HEK293 (cell line): Measurements from ENCODE around the gene FUBP3.
"Not testable (repeated sequence)": the region's sequence is repeated elsewhere in the genome, so short reads cannot be mapped to it uniquely, and the experiment has no call there.

ENCODE experiments used
- CTCF ChIA-PET: fragments of 350-600 bp; formaldehyde crosslinking; extraction: SDS; loops from one replicate; lab custom pipeline; 2021; ENCODE audit warnings: antibody characterized with exemption; lab: Yijun Ruan, JAX
- POLR2A ChIA-PET: fragments of 300-600 bp; formaldehyde crosslinking; extraction: SDS; loops from one replicate; lab custom pipeline; 2020; ENCODE audit warnings: antibody characterized with exemption, inconsistent platforms; lab: Yijun Ruan, JAX
- H3K27ac ChIP-seq: fragments of 200-500 bp; sonication (Bioruptor generic); 2 replicates; pipeline ENCODE4 v1.5.1; 2014; ENCODE audit warnings: low read depth, low read length, control low read depth, inconsistent platforms; ENCODE audit errors: extremely low read depth
- H3K36me3 ChIP-seq, 2 experiments: fragments of 200-500 bp in 1 of 2; sonication (Bioruptor generic) in 1 of 2; 1 replicate in 1 of 2; 2 replicates in 1 of 2; pipeline ENCODE4 v1.5.1; 2014 to 2017; ENCODE audit warnings: inconsistent platforms in 2 of 2, low read length in 2 of 2; ENCODE audit not compliant: control insufficient read depth in 2 of 2, insufficient read depth in 1 of 2
- H3K4me1 ChIP-seq: fragments of 200-500 bp; sonication (Bioruptor generic); 2 replicates; pipeline ENCODE4 v1.5.1; 2014; ENCODE audit warnings: mild to moderate bottlenecking, low read length, inconsistent platforms; ENCODE audit not compliant: control insufficient read depth, insufficient read depth
- H3K4me3 ChIP-seq: 2 replicates; pipeline ENCODE4 v1.5.1; 2011; ENCODE audit warnings: low read depth, mild to moderate bottlenecking, control low read depth, low read length, moderate library complexity
- H3K9me3 ChIP-seq: fragments of 200-500 bp; sonication (Bioruptor generic); 2 replicates; pipeline ENCODE4 v1.5.1; 2014; ENCODE audit warnings: low read depth, low read length, inconsistent platforms; ENCODE audit not compliant: control insufficient read depth, insufficient read depth
- BCL11A ChIP-seq: fragments of 450-650 bp; formaldehyde crosslinking; IDR thresholded peaks from 2 replicates; pipeline ENCODE4 v1.5.1; 2016; ENCODE audit warnings: low read depth, missing biosample characterization, missing genetic modification characterization
- EGR2 ChIP-seq: fragments of 450-650 bp; formaldehyde crosslinking; IDR thresholded peaks from 2 replicates; pipeline ENCODE4 v1.5.1; 2016; ENCODE audit warnings: low read depth, missing biosample characterization, missing genetic modification characterization
- GLI2 ChIP-seq: fragments of 450-650 bp; formaldehyde crosslinking; IDR thresholded peaks from 2 replicates; pipeline ENCODE4; 2017; ENCODE audit warnings: missing biosample characterization, missing genetic modification characterization, low read depth, borderline replicate concordance
- KLF10 ChIP-seq: fragments of 450-650 bp; IDR thresholded peaks from 2 replicates; pipeline ENCODE4 v1.5.1; 2018; ENCODE audit warnings: missing biosample characterization, mild to moderate bottlenecking, missing genetic modification characterization
- MYNN ChIP-seq: fragments of 450-650 bp; formaldehyde crosslinking; IDR thresholded peaks from 2 replicates; pipeline ENCODE4 v1.5.1; 2016; ENCODE audit warnings: missing biosample characterization, missing genetic modification characterization, borderline replicate concordance
- SCRT2 ChIP-seq: fragments of 450-650 bp; formaldehyde crosslinking; IDR thresholded peaks from 2 replicates; pipeline ENCODE4 v1.5.1; 2016; ENCODE audit warnings: missing biosample characterization, missing genetic modification characterization
- SETDB1 ChIP-seq: IDR thresholded peaks from one replicate; pipeline ENCODE4 v1.6.1; 2017; ENCODE audit warnings: mild to moderate bottlenecking, low read length, moderate library complexity, mixed read lengths; ENCODE audit not compliant: insufficient read length
- TRIM28 ChIP-seq: IDR thresholded peaks from 2 replicates; pipeline ENCODE4 v1.6.1; 2011; ENCODE audit warnings: low read length, control low read depth, borderline replicate concordance
- WT1 ChIP-seq: fragments of 450-650 bp; formaldehyde crosslinking; IDR thresholded peaks from 2 replicates; pipeline ENCODE4 v1.5.1; 2016; ENCODE audit warnings: missing biosample characterization, missing genetic modification characterization
- ZNF16 ChIP-seq: fragments of 450-650 bp; formaldehyde crosslinking; IDR thresholded peaks from 2 replicates; pipeline ENCODE4 v1.5.1; 2016; ENCODE audit warnings: low read depth, missing biosample characterization, missing genetic modification characterization
- ZNF239 ChIP-seq: fragments of 450-650 bp; formaldehyde crosslinking; IDR thresholded peaks from 2 replicates; pipeline ENCODE4 v1.5.1; 2016; ENCODE audit warnings: missing biosample characterization, missing genetic modification characterization
- ZNF391 ChIP-seq: fragments of 450-650 bp; formaldehyde crosslinking; IDR thresholded peaks from 2 replicates; pipeline ENCODE4 v1.5.1; 2016; ENCODE audit warnings: low read depth, missing biosample characterization, missing genetic modification characterization, borderline replicate concordance
- ZNF600 ChIP-seq: fragments of 450-650 bp; formaldehyde crosslinking; IDR thresholded peaks from 2 replicates; pipeline ENCODE4 v1.5.1; 2016; ENCODE audit warnings: missing biosample characterization, missing genetic modification characterization
- ZNF623 ChIP-seq: fragments of 450-650 bp; formaldehyde crosslinking; IDR thresholded peaks from 2 replicates; pipeline ENCODE4 v1.5.1; 2016; ENCODE audit warnings: missing biosample characterization, missing genetic modification characterization
- ZNF660 ChIP-seq: fragments of 450-650 bp; IDR thresholded peaks from 2 replicates; pipeline ENCODE4 v1.5.1; 2018; ENCODE audit warnings: missing biosample characterization, mild to moderate bottlenecking, missing genetic modification characterization
- ZNF664 ChIP-seq: fragments of 450-650 bp; formaldehyde crosslinking; IDR thresholded peaks from 2 replicates; pipeline ENCODE4 v1.5.1; 2016; ENCODE audit warnings: missing biosample characterization, missing genetic modification characterization
- TF ChIP-seq, protein P1 (sequence below): fragments of 450-650 bp; formaldehyde crosslinking; conservative IDR thresholded peaks from 2 replicates; pipeline ENCODE4 v1.5.1; 2016; ENCODE audit warnings: low read depth, missing biosample characterization, missing genetic modification characterization
- TF ChIP-seq, protein P2 (sequence below): fragments of 450-650 bp; formaldehyde crosslinking; IDR thresholded peaks from 2 replicates; pipeline ENCODE4 v1.5.1; 2016; ENCODE audit warnings: missing biosample characterization, missing genetic modification characterization
- TF ChIP-seq, protein P3 (sequence below): fragments of 450-650 bp; formaldehyde crosslinking; IDR thresholded peaks from 2 replicates; pipeline ENCODE4 v1.5.1; 2016; ENCODE audit warnings: missing biosample characterization, missing genetic modification characterization

The FUBP3 gene

DNA sequence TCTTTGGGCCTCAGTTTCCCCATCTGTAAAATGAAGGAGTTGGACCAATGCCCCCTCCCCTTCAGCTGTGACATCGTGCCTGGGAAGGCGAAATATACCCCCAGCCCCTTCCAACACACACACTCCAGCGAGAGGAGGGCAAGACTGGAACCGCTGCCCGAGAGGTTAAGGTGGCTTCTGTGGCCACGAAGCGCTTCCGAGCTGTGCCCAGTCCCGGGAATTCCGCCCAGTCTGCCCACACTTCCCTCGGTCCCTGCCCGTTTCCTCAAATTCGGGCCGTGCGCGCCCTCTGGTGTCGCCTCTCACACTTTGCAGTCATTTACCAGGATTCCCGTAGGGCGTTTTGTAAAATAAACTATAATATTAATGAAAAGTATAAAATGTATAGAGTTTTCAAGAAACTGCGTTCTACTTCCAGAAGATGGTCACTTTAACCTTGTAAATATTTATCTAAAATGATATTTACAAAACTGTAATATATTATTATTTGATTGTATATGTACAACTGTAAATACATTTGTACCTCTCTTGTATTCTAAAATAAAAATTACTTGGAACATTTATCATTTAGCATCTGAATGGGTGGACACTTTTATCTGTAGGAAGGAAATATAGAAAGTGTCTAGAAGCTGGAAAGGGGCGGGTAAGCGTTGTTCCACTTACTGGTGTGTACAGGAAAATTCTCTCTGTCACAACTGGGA lies 103.2 kb downstream of the FUBP3 start (continued):
- TF ChIP-seq BCL11A (tag by site-specific recombination) = 0 out of 2 replicates have a peak, but pooled peaks have one; percentile 76
- TF ChIP-seq SCRT2 = no peak
- peak; percentile 63 for TF ChIP-seq ZNF600 (tag by site-specific recombination)
- TF ChIP-seq, protein P1, sequence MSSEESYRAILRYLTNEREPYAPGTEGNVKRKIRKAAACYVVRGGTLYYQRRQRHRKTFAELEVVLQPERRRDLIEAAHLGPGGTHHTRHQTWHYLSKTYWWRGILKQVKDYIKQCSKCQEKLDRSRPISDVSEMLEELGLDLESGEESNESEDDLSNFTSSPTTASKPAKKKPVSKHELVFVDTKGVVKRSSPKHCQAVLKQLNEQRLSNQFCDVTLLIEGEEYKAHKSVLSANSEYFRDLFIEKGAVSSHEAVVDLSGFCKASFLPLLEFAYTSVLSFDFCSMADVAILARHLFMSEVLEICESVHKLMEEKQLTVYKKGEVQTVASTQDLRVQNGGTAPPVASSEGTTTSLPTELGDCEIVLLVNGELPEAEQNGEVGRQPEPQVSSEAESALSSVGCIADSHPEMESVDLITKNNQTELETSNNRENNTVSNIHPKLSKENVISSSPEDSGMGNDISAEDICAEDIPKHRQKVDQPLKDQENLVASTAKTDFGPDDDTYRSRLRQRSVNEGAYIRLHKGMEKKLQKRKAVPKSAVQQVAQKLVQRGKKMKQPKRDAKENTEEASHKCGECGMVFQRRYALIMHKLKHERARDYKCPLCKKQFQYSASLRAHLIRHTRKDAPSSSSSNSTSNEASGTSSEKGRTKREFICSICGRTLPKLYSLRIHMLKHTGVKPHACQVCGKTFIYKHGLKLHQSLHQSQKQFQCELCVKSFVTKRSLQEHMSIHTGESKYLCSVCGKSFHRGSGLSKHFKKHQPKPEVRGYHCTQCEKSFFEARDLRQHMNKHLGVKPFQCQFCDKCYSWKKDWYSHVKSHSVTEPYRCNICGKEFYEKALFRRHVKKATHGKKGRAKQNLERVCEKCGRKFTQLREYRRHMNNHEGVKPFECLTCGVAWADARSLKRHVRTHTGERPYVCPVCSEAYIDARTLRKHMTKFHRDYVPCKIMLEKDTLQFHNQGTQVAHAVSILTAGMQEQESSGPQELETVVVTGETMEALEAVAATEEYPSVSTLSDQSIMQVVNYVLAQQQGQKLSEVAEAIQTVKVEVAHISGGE (tag by site-specific recombination) = peak; percentile 71
- no peak for TF ChIP-seq MYNN (tag by site-specific recombination)
- TF ChIP-seq, protein P2, sequence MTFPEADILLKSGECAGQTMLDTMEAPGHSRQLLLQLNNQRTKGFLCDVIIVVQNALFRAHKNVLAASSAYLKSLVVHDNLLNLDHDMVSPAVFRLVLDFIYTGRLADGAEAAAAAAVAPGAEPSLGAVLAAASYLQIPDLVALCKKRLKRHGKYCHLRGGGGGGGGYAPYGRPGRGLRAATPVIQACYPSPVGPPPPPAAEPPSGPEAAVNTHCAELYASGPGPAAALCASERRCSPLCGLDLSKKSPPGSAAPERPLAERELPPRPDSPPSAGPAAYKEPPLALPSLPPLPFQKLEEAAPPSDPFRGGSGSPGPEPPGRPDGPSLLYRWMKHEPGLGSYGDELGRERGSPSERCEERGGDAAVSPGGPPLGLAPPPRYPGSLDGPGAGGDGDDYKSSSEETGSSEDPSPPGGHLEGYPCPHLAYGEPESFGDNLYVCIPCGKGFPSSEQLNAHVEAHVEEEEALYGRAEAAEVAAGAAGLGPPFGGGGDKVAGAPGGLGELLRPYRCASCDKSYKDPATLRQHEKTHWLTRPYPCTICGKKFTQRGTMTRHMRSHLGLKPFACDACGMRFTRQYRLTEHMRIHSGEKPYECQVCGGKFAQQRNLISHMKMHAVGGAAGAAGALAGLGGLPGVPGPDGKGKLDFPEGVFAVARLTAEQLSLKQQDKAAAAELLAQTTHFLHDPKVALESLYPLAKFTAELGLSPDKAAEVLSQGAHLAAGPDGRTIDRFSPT (tag by site-specific recombination) = peak; percentile 98
- no peak for TF ChIP-seq ZNF623 (tag by site-specific recombination)
- no peak for TF ChIP-seq ZNF239
- TF ChIP-seq GLI2 (tag by site-specific recombination) = no peak
- 0 out of 2 replicates have a peak, but pooled peaks have one; percentile 15 for TF ChIP-seq KLF10 (tag by site-specific recombination)
- no peak for TF ChIP-seq ZNF660 (tag by site-specific recombination)
- peak; percentile 76 for TF ChIP-seq EGR2 (tag by site-specific recombination)
- TF ChIP-seq WT1 (tag by site-specific recombination) = no peak

DNA sequence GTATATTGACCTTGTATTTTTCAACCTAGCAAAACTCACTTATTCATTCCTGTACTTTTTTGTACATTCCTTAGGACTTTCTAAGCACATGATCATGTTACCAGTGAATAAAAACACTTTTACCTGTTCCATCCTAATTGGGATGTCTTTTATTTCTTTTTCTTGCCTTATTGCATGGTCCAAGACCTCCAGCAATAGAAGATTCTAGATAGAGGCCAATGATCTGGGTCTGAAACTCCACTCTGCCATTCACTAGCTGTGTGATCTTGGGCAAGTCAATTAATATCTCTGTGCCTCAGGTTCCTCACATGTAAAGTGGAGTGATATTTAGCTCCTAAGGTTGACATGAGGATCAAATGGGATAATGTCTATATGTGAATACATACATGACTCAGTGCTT lies 105.7 kb downstream of the FUBP3 start:
- no peak for TF ChIP-seq ZNF391 (tag by site-specific recombination)
- TF ChIP-seq, protein P3, sequence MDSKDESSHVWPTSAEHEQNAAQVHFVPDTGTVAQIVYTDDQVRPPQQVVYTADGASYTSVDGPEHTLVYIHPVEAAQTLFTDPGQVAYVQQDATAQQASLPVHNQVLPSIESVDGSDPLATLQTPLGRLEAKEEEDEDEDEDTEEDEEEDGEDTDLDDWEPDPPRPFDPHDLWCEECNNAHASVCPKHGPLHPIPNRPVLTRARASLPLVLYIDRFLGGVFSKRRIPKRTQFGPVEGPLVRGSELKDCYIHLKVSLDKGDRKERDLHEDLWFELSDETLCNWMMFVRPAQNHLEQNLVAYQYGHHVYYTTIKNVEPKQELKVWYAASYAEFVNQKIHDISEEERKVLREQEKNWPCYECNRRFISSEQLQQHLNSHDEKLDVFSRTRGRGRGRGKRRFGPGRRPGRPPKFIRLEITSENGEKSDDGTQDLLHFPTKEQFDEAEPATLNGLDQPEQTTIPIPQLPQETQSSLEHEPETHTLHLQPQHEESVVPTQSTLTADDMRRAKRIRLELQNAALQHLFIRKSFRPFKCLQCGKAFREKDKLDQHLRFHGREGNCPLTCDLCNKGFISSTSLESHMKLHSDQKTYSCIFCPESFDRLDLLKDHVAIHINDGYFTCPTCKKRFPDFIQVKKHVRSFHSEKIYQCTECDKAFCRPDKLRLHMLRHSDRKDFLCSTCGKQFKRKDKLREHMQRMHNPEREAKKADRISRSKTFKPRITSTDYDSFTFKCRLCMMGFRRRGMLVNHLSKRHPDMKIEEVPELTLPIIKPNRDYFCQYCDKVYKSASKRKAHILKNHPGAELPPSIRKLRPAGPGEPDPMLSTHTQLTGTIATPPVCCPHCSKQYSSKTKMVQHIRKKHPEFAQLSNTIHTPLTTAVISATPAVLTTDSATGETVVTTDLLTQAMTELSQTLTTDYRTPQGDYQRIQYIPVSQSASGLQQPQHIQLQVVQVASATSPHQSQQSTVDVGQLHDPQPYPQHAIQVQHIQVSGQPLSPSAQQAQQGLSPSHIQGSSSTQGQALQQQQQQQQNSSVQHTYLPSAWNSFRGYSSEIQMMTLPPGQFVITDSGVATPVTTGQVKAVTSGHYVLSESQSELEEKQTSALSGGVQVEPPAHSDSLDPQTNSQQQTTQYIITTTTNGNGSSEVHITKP (tag by site-specific recombination) = no peak
- TF ChIP-seq ZNF664 = 0 out of 2 replicates have a peak, but pooled peaks have one; percentile 57
- no peak for TF ChIP-seq ZNF16 (tag by site-specific recombination)
- TF ChIP-seq SETDB1 = peak; percentile 85
- peak; percentile 73; the same call in 1 of the 2 replicates for TF ChIP-seq TRIM28
- TF ChIP-seq, all 188 proteins: peak for 3
- H3K4me3 ChIP-seq = no peak overlapping the region
- H3K4me1 ChIP-seq = no peaks in the 10 kb centered on the region; the same call in 1 of the 2 replicates
- H3K27ac ChIP-seq = no peak overlapping the region
- CTCF ChIA-PET = interaction anchor here (0.6 to 15.8 kb wide), 10 partner anchors 16 to 793 kb away, joined by 3 to 305 read pairs (median 4); no protein-coding TSS in a partner anchor
- POLR2A ChIA-PET = interaction anchor here (0.6 to 1.4 kb wide), 3 partner anchors 8 to 152 kb away, joined by 3 to 9 read pairs (median 4); partner anchors contain the start of gene EXOSC2
- H3K9me3 ChIP-seq = no peaks in the 10 kb centered on the region
- no peaks in the 10 kb centered on the region for H3K36me3 ChIP-seq

DNA sequence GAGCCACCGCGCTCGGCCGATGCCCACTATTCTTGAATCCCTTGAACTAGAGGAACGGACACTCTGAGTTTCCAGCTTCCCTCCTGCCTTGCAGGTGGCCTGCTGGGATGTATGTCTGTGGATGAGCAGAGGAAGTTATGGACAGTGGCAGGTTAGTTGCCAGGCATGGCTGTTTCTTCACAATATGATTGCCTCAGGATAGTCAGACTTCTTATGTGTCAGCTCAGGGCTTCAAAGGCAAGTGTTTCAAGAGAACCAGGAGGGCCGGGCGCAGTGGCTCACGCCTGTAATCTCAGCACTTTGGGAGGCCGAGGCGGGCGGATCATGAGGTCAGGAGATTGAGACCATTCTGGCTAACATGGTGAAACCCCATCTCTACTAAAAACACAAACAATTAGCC lies 106.6 kb downstream of the FUBP3 start:
- H3K4me1 ChIP-seq, H3K36me3 ChIP-seq, H3K9me3 ChIP-seq, H3K27ac ChIP-seq, H3K4me3 ChIP-seq: not testable (repeated sequence)
- ChIA-PET POLR2A (interaction anchor here (0.8 kb wide), 1 partner anchor 8 kb away, joined by 4 read pairs; the partner anchor contains the start of gene EXOSC2), CTCF (interaction anchor here (0.5 to 15.8 kb wide), 8 partner anchors 15 to 1472 kb away, joined by 3 to 305 read pairs (median 4); no protein-coding TSS in a partner anchor)
